SU-DHL-6 (cell line): Measurements from ENCODE around the gene CHMP4B.

ENCODE experiments used
- H2AFZ ChIP-seq: fragments of 200-600 bp; sonication (generic); 2 replicates; pipeline ENCODE4 v1.6.1; 2014; ENCODE audit warnings: low read depth, mild to moderate bottlenecking, moderate library complexity, mixed read lengths, antibody characterized with exemption, low read length; ENCODE audit not compliant: severe bottlenecking
- H3F3A ChIP-seq: fragments of 200-600 bp; shearing (Covaris generic); 2 replicates; pipeline ENCODE4 v1.6.0; 2016; ENCODE audit warnings: antibody characterized with exemption, mild to moderate bottlenecking; ENCODE audit not compliant: insufficient read depth
- H3K27ac ChIP-seq: fragments of 200-600 bp; sonication (generic); 2 replicates; pipeline ENCODE4 v1.5.1; 2016; ENCODE audit warnings: low read depth, mild to moderate bottlenecking, low read length, moderate library complexity, mixed read lengths
- H3K27me3 ChIP-seq: fragments of 200-600 bp; sonication (generic), shearing (Covaris generic); 2 replicates; pipeline ENCODE4 v1.6.0; 2014; ENCODE audit warnings: mild to moderate bottlenecking, low read length
- H3K36me3 ChIP-seq: fragments of 200-600 bp; sonication (generic); 2 replicates; pipeline ENCODE4 v1.6.1; 2014; ENCODE audit warnings: mild to moderate bottlenecking, low read length, mixed read lengths
- H3K4me2 ChIP-seq: fragments of 300-600, 200-600 bp; shearing (Covaris generic), sonication (generic); 2 replicates; pipeline ENCODE4 v1.6.0; 2014; ENCODE audit warnings: low read length, low read depth, mild to moderate bottlenecking; ENCODE audit not compliant: poor library complexity, severe bottlenecking
- H3K4me3 ChIP-seq: fragments of 200-600 bp; sonication (generic); 2 replicates; pipeline ENCODE4 v1.5.1; 2014; ENCODE audit warnings: antibody characterized with exemption, low read length, mild to moderate bottlenecking, mixed read lengths; ENCODE audit not compliant: insufficient read depth, poor library complexity, severe bottlenecking
- H3K79me2 ChIP-seq: fragments of 200-600 bp; sonication (generic); 2 replicates; pipeline ENCODE4 v1.6.1; 2014; ENCODE audit warnings: mild to moderate bottlenecking, low read length, moderate library complexity; ENCODE audit not compliant: insufficient read depth
- H3K9ac ChIP-seq: fragments of 200-600 bp; sonication (generic); 2 replicates; pipeline ENCODE4 v1.7.0; 2014; ENCODE audit warnings: mild to moderate bottlenecking, low read length
- H3K9me2 ChIP-seq: fragments of 200-600 bp; sonication (generic); replicated peaks from 2 replicates; pipeline ENCODE4 v1.6.1; 2014; ENCODE audit warnings: low read length; ENCODE audit not compliant: insufficient read depth
- H3K9me3 ChIP-seq: fragments of 200-600 bp; sonication (generic); 2 replicates; pipeline ENCODE4 v1.6.1; 2014; ENCODE audit warnings: low read length, mixed read lengths; ENCODE audit not compliant: insufficient read depth
- H4K20me1 ChIP-seq: fragments of 200-600 bp; sonication (generic); 2 replicates; pipeline ENCODE4 v1.6.1; 2014; ENCODE audit warnings: low read depth, mild to moderate bottlenecking, antibody characterized with exemption, low read length, moderate library complexity, mixed read lengths
- EZH2phosphoT487 ChIP-seq: fragments of 200-600 bp; sonication (generic), shearing (Covaris generic); conservative IDR thresholded peaks from 2 replicates; pipeline ENCODE4 v1.6.1; 2018; ENCODE audit warnings: mild to moderate bottlenecking, antibody characterized with exemption, low read length, moderate library complexity, mixed read lengths
- TF ChIP-seq, protein P1 (sequence below): fragments of 200-600 bp; sonication (generic); IDR thresholded peaks from one replicate; pipeline ENCODE4 v1.5.1; 2017; ENCODE audit warnings: antibody characterized with exemption, mild to moderate bottlenecking, low read length, moderate library complexity; ENCODE audit not compliant: insufficient read depth, poor library complexity, severe bottlenecking

CHMP4B gene

DNA sequence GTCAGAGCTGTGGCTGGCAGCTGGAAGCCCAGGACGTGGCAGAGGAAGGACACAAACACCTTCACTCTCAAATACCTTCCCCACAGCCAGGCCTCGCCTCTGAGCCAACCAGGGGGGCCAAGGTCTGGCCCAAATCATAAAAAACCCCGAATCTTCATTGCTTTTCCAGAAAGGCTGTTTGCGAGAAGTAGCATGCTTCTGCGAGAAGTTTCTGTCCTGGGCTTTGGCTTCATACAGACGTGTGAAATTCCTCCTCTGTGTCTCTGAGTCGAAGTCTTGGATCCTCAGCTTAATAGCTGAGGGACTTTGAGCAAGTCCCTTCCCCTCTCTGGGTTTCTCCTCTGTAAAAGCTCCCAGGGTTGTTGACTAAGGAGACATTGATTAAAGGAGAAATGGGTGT is 63.0 kb downstream of the CHMP4B start:
- no peaks in the 10 kb centered on the region for H3K27me3 ChIP-seq

GRCh38 chr20:33875055-33875454 is 63.9 kb downstream of the CHMP4B start:
- H3K27me3 ChIP-seq, result no peaks in the 10 kb centered on the region
- H2AFZ ChIP-seq, result no peak overlapping the region
- peaks cover 7% of the 10 kb centered on the region; the same call in 1 of the 2 replicates for H3K9me3 ChIP-seq
- peak overlapping the region; percentile 61 for H3K9ac ChIP-seq
- H3K4me2 ChIP-seq, result peak overlapping the region; percentile 80
- no peaks in the 10 kb centered on the region for H3K9me2 ChIP-seq
- no peaks in the 10 kb centered on the region for H4K20me1 ChIP-seq
- TF ChIP-seq, protein P1, sequence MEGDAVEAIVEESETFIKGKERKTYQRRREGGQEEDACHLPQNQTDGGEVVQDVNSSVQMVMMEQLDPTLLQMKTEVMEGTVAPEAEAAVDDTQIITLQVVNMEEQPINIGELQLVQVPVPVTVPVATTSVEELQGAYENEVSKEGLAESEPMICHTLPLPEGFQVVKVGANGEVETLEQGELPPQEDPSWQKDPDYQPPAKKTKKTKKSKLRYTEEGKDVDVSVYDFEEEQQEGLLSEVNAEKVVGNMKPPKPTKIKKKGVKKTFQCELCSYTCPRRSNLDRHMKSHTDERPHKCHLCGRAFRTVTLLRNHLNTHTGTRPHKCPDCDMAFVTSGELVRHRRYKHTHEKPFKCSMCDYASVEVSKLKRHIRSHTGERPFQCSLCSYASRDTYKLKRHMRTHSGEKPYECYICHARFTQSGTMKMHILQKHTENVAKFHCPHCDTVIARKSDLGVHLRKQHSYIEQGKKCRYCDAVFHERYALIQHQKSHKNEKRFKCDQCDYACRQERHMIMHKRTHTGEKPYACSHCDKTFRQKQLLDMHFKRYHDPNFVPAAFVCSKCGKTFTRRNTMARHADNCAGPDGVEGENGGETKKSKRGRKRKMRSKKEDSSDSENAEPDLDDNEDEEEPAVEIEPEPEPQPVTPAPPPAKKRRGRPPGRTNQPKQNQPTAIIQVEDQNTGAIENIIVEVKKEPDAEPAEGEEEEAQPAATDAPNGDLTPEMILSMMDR, result no peak
- no peak for TF ChIP-seq EZH2phosphoT487
- H3K4me3 ChIP-seq, result peak overlapping the region; percentile 49
- no peaks in the 10 kb centered on the region for H3K79me2 ChIP-seq
- peak overlapping the region; percentile 97 for H3K27ac ChIP-seq
- no peaks in the 10 kb centered on the region for H3K36me3 ChIP-seq
- H3F3A ChIP-seq, result peaks cover 24% of the 10 kb centered on the region

More for the DNA sequence above, 63.0 kb downstream of the CHMP4B start:
- Histone ChIP-seq H2AFZ (no peak overlapping the region), H3K9me3 (peaks cover 2% of the 10 kb centered on the region; the same call in 1 of the 2 replicates), H3K27ac (peak overlapping the region; percentile 97), H3K9me2 (no peaks in the 10 kb centered on the region), H3K79me2 (no peaks in the 10 kb centered on the region), H3K36me3 (no peaks in the 10 kb centered on the region), H3K9ac (peak overlapping the region; percentile 7; the same call in 1 of the 2 replicates), H3F3A (peaks cover 24% of the 10 kb centered on the region), H3K4me2 (no peak overlapping the region), H4K20me1 (no peaks in the 10 kb centered on the region), H3K4me3 (no peak overlapping the region)
- TF ChIP-seq, protein P1, result no peak
- no peak for TF ChIP-seq EZH2phosphoT487

DNA sequence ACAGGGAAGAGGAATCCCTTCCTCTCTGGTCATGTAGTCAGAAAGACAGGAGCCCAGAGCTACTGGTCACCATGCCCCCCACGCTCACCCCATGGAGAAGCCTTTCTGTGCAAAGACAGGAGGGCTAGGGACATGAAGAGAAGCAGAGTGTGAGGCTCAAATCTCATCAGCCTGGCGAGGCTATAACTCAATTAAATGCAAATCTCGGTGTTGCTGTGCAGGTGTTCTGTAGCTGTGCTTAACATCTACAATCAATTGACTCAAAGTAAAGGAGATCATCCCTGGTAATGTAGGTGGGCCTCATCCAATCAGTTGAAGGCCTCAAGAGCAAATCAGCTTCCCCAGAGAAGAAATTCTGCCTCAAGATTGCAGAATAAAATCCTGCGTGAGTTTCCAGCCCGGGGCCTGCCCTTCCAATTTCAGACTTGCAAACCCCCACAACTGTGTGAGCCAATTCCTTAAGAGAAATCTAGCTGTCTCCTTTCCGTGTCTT is 64.4 kb downstream of the CHMP4B start:
- no peaks in the 10 kb centered on the region for H3K36me3 ChIP-seq
- peaks cover 7% of the 10 kb centered on the region; the same call in 1 of the 2 replicates for H3K9me3 ChIP-seq
- H3K4me2 ChIP-seq, result peak overlapping the region; percentile 80
- no peaks in the 10 kb centered on the region for H4K20me1 ChIP-seq
- H2AFZ ChIP-seq, result no peak overlapping the region
- peaks cover 27% of the 10 kb centered on the region for H3F3A ChIP-seq
- H3K79me2 ChIP-seq, result no peaks in the 10 kb centered on the region
- TF ChIP-seq, protein P1, result no peak
- TF ChIP-seq EZH2phosphoT487, result no peak
- peak overlapping the region; percentile 97 for H3K27ac ChIP-seq
- no peaks in the 10 kb centered on the region for H3K27me3 ChIP-seq
- H3K9ac ChIP-seq, result peak overlapping the region; percentile 61
- H3K9me2 ChIP-seq, result no peaks in the 10 kb centered on the region
- H3K4me3 ChIP-seq, result peak overlapping the region; percentile 49
